ENCODE measurements around the gene NR1H3. TPM values are rescaled to one million over a fixed set of nuclear protein-coding genes. Genes with fewer than 3 reads are reported as not detected.
"Not testable (repeated sequence)": the region's sequence is repeated elsewhere in the genome, so short reads cannot be mapped to it uniquely, and the experiment has no call there.

The NR1H3 gene
- total and polyA plus RNA-seq, 3 experiments from 2014 or later = 3.7 to 13.6 (median 9.6) TPM

GRCh38 chr11:47314992-47315391 is 57.2 kb downstream of the NR1H3 start:
- Mint-ChIP-seq H3K4me1 (no peaks in the 10 kb centered on the region), H3K4me3 (no peak overlapping the region), H3K9me3 (no peaks in the 10 kb centered on the region), H3K36me3 (peaks cover 0 to 71% (median 17%) of the 10 kb centered on the region in 3 donors), H3K27me3 (no peaks in the 10 kb centered on the region), H3K27ac (peak overlapping the region in 2 of 8 donors; percentile 4 to 7)
- Histone ChIP-seq H3K4me3 (ENCODE audit: low read length) (no peak overlapping the region), H3K27me3 (ENCODE audit: insufficient read depth, low read length, poor library complexity, severe bottlenecking) (no peaks in the 10 kb centered on the region), H3K4me1 (ENCODE audit: insufficient read depth, low read length) (no peaks in the 10 kb centered on the region), H3K27ac (ENCODE audit: low read depth, low read length) (no peak overlapping the region), H3K36me3 (ENCODE audit: insufficient read depth, low read length) (peaks cover 29% of the 10 kb centered on the region), H3K9me3 (ENCODE audit: low read length) (no peaks in the 10 kb centered on the region)
- ChIA-PET POLR2A (no interaction called here), CTCF (no interaction called here)
- no peak for DNase-seq

- H3K27me3 Mint-ChIP-seq; H3K4me1 ChIP-seq (ENCODE audit: insufficient read depth, low read length); H3K4me3 Mint-ChIP-seq; H3K9me3 Mint-ChIP-seq; H3K9me3 ChIP-seq (ENCODE audit: low read length); H3K27me3 ChIP-seq (ENCODE audit: insufficient read depth, low read length, poor library complexity, severe bottlenecking); H3K27ac ChIP-seq (ENCODE audit: low read depth, low read length); H3K4me1 Mint-ChIP-seq; DNase-seq; POLR2A ChIA-PET; H3K4me3 ChIP-seq (ENCODE audit: low read length): not testable (repeated sequence)
- Mint-ChIP-seq H3K36me3 (peaks cover 0 to 68% (median 18%) of the 10 kb centered on the region in 3 donors), H3K27ac (peak overlapping the region in 1 of 8 donors; percentile 24)
- peaks cover 30% of the 10 kb centered on the region for H3K36me3 ChIP-seq (ENCODE audit: insufficient read depth, low read length)
- CTCF ChIA-PET = interaction anchor here (0.6 to 0.7 kb wide), 2 partner anchors 14 to 171 kb away, joined by 3 to 4 read pairs; no protein-coding TSS in a partner anchor
Measured at GRCh38 chr11:47316501-47316900, 58.7 kb downstream of the NR1H3 start.

- Mint-ChIP-seq H3K4me1 (no peaks in the 10 kb centered on the region), H3K9me3 (no peaks in the 10 kb centered on the region), H3K27me3 (no peaks in the 10 kb centered on the region), H3K36me3 (peaks cover 0 to 68% (median 17%) of the 10 kb centered on the region in 3 donors), H3K27ac (peak overlapping the region in 2 of 8 donors; percentile 59 to 88), H3K4me3 (no peak overlapping the region)
- H3K27me3 ChIP-seq (ENCODE audit: insufficient read depth, low read length, poor library complexity, severe bottlenecking) = no peaks in the 10 kb centered on the region
- ChIA-PET CTCF (no interaction called here), POLR2A (no interaction called here)
- H3K36me3 ChIP-seq (ENCODE audit: insufficient read depth, low read length) = peaks cover 30% of the 10 kb centered on the region
- H3K27ac ChIP-seq (ENCODE audit: low read depth, low read length) = no peak overlapping the region
- no peaks in the 10 kb centered on the region for H3K9me3 ChIP-seq (ENCODE audit: low read length)
- no peaks in the 10 kb centered on the region for H3K4me1 ChIP-seq (ENCODE audit: insufficient read depth, low read length)
- no peak overlapping the region for H3K4me3 ChIP-seq (ENCODE audit: low read length)
- no peak for DNase-seq
Measured at GRCh38 chr11:47317064-47317828, 59.5 kb downstream of the NR1H3 start.

GRCh38 chr11:47318166-47318565 is 60.4 kb downstream of the NR1H3 start:
- Mint-ChIP-seq H3K27ac (peak overlapping the region in 2 of 8 donors; percentile 7 to 46), H3K9me3 (no peaks in the 10 kb centered on the region), H3K4me1 (no peaks in the 10 kb centered on the region), H3K4me3 (no peak overlapping the region), H3K36me3 (peaks cover 0 to 62% (median 17%) of the 10 kb centered on the region in 3 donors), H3K27me3 (no peaks in the 10 kb centered on the region)
- CTCF ChIA-PET = no interaction called here
- H3K4me1 ChIP-seq (ENCODE audit: insufficient read depth, low read length) = no peaks in the 10 kb centered on the region
- DNase-seq = no peak
- no peak overlapping the region for H3K4me3 ChIP-seq (ENCODE audit: low read length)
- H3K36me3 ChIP-seq (ENCODE audit: insufficient read depth, low read length) = peaks cover 30% of the 10 kb centered on the region
- POLR2A ChIA-PET = no interaction called here
- H3K9me3 ChIP-seq (ENCODE audit: low read length) = no peaks in the 10 kb centered on the region
- no peak overlapping the region for H3K27ac ChIP-seq (ENCODE audit: low read depth, low read length)
- no peaks in the 10 kb centered on the region for H3K27me3 ChIP-seq (ENCODE audit: insufficient read depth, low read length, poor library complexity, severe bottlenecking)

Other genes with a start within 250 kb of the NR1H3 start
- 100 to 1,000 TPM; 100 to 104 TPM for gene ARFGAP2, start 81.1 kb upstream of the NR1H3 start, total RNA-seq
- 90.6 TPM for gene ARFGAP2, start 81.1 kb upstream of the NR1H3 start, polyA plus RNA-seq
- 1 to 10 TPM; 7.9 to 9.2 TPM for gene PACSIN3, start 71.6 kb upstream of the NR1H3 start, total RNA-seq
- not detected for gene PACSIN3, start 71.6 kb upstream of the NR1H3 start, polyA plus RNA-seq
- gene DDB2, start 43.0 kb upstream of the NR1H3 start, total RNA-seq = 100 to 1,000 TPM; 170 to 172 TPM
- 34.4 TPM for gene DDB2, start 43.0 kb upstream of the NR1H3 start, polyA plus RNA-seq
- 10 to 100 TPM; 24.1 to 24.5 TPM for gene ACP2, start 9.2 kb upstream of the NR1H3 start, total RNA-seq
- gene ACP2, start 9.2 kb upstream of the NR1H3 start, polyA plus RNA-seq = 14.6 TPM
- gene MADD, start 12.1 kb downstream of the NR1H3 start, total RNA-seq = 10 to 100 TPM; 62.1 to 65.7 TPM
- 30.5 TPM for gene MADD, start 12.1 kb downstream of the NR1H3 start, polyA plus RNA-seq
- gene MYBPC3, start 94.7 kb downstream of the NR1H3 start, total RNA-seq = not detected
- not detected for gene MYBPC3, start 94.7 kb downstream of the NR1H3 start, polyA plus RNA-seq
- gene SPI1, start 120.6 kb downstream of the NR1H3 start, total RNA-seq = 1 to 10 TPM; 1.8 to 2.0 TPM
- gene SPI1, start 120.6 kb downstream of the NR1H3 start, polyA plus RNA-seq = not detected
- gene SLC39A13, start 150.6 kb downstream of the NR1H3 start, total RNA-seq = 10 to 100 TPM; 20.2 to 23.4 TPM
- gene SLC39A13, start 150.6 kb downstream of the NR1H3 start, polyA plus RNA-seq = 39.4 TPM
- 100 to 1,000 TPM; 200 to 219 TPM for gene PSMC3, start 168.4 kb downstream of the NR1H3 start, total RNA-seq
- gene PSMC3, start 168.4 kb downstream of the NR1H3 start, polyA plus RNA-seq = 118 TPM
- under 1 TPM; 0.29 to 0.79 TPM for gene RAPSN, start 191.1 kb downstream of the NR1H3 start, total RNA-seq
- not detected for gene RAPSN, start 191.1 kb downstream of the NR1H3 start, polyA plus RNA-seq

All from CD8-positive, alpha-beta memory T cell (primary cell).